Stimulated activated CD8-positive, alpha-beta memory T cell treated with anti-CD3 and anti-CD28 coated beads, Interleukin-2, amount 100 ng/mL, for 48 hours (primary cell): ENCODE data around the gene RAB40A.
"Not testable (repeated sequence)": the region's sequence is repeated elsewhere in the genome, so short reads cannot be mapped to it uniquely, and the experiment has no call there.

Experiments used
- DNase-seq, 2 donors: peaks; one replicate each; pipeline ENCODE4 v3.0.0-alpha.2; 2020; ENCODE audit warnings: low read depth in 2 of 2

RAB40A gene

DNA sequence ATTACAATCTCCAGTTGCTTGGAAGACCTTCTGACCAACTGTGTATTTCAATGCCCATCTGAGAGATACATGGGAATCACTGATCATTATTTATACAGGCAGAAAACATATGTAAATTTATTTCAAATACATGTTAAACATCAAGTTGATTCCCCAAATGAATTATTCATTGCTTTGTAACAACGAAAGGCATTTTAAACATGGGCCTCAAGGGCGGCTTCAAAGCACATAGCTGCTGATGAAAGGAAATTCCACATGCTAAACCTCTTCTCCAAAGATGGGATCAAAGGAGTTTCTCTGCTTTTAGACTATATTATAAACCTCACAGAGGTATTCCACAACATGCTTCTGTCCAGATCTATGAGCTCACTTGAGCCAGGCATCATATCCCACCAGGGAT lies 4.3 kb upstream of the RAB40A start:
- DNase-seq = no peak

GRCh38 chrX:103520386-103520785 lies 1.1 kb upstream of the RAB40A start:
- DNase-seq = no peak

- no peak for DNase-seq
These were observed 718 bp downstream of the RAB40A start for GRCh38 chrX:103518571-103518970.

- no peak for DNase-seq
These were observed 2.0 kb downstream of the RAB40A start for GRCh38 chrX:103517246-103517645.

DNA sequence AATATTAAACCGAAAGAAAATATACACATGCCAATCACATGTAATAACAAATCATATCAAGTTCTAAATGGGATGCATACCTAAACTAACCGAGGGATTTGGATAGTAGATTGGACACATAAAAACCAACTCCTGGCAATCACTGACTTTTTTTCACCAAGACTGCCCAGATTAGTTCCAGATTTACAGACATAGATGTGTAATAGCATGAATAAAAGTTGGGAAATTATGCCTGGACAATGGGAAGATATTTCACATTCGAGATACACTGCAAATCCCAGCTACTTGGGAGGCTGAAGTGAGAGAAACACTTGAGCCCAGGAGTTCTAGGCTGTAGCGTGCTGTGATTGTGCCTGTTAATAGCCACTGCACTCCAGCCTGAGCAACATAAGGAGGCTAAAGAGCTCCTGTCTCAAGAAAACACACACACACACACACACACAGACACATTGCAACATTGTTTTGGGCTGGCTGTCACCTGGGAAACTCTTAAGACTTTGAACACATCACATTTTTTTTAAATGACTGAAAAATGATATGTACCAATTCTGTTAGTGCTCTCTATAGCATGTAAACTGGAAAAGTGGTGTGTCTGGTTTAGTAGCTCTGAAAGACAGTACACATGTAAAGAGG lies 5.7 kb downstream of the RAB40A start:
- DNase-seq = no peak

DNA sequence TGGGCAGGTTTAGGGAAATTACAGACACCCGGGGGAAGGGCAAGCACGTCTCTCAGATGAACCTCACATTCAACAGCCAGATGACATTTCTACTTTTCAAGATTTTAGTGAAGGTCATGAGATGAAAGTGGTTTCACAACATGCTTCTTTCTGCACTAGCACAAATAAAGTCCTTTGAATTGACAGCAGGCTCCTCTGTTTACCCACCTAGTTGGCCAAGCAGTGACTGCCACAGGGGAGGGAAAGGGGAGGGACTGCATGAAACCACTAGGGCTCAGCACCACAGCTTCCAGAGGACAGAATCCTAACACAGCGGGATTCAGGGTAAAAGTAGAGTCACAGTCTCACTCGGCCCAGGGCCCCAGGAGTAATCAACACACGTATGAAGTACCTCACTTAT lies 6.2 kb downstream of the RAB40A start:
- no peak for DNase-seq

DNA sequence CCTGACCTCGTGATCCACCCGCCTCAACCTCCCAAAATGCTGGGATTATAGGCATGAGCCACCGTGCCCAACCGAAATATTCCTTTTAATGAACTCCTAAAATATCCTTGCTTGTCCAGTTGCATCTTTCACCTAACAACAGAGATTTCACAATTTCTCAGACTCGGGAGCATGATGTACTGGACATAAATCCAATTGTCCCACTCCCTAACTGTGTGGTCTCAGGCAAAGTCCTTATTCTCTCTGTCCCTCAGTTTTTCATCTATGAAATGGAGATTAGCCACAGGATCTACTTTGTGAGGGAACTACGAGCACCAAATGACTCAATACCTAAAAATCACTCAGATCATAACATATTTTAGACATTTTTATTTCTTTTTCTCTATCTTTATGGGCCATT lies 9.3 kb downstream of the RAB40A start:
- DNase-seq = no peak

- DNase-seq = no peak
These were observed 15.5 kb downstream of the RAB40A start for GRCh38 chrX:103503853-103504207.

- DNase-seq = no peak
These were observed 16.0 kb downstream of the RAB40A start for GRCh38 chrX:103503163-103503852.

DNA sequence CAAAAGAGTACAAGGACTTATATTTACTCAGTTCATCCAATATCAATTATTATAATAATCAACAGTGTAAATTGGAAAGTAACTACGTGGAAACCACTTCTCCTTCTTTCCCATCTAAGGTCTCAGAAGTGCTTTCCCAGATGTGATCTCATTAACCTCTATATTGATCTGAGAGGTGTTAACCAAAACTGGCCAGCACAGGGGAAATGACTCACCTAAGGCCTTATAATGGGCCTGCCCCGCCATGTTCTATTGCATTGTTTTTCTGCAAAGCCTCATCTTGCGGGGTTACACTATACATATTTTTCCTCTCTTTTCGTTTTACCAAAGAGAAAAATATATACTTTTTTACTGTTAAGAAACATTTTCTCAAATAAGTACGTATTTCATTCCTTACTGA lies 20.5 kb downstream of the RAB40A start:
- no peak for DNase-seq

DNA sequence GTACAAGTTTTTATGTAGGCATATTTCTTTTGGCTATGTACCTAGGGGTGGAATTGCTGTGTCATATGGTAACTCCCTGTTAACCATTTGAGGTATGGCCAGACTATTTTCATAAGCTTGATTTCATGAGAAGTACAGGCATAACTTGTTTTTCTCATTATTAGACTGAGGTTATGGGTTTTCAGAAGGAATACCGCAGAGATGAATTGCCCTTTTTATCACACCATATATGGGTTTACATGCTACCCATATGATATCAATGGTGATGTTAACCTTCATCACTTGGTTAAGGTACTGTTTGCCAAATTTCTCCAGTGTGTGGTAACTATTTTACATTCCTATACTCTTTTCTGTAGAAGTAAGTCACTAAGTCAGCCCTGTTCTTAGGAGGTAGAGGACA lies 23.5 kb downstream of the RAB40A start:
- no peak for DNase-seq

DNA sequence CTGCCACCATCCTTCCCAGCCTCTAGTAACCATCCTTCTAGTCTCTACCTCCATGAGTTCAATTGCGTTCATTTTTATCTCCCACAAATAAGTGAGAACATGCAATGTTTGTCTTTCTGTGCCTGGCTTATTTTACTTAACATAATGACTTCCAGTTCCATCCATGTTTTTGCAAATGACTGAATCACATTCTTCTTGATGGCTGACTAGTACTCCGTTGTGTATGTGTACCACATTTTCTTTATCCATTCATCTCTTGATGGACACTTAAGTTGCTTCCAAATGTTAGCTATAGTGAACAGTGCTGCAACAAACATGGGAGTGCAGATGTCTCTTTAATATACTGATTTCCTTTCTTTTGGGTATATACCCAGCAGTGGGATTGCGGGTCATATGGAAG lies 25.7 kb downstream of the RAB40A start:
- DNase-seq = not testable (repeated sequence)

GRCh38 chrX:103489733-103490132 lies 29.6 kb downstream of the RAB40A start:
- peak in 1 of 2 donors; percentile 29 for DNase-seq

- DNase-seq = no peak
These were observed 30.5 kb downstream of the RAB40A start for GRCh38 chrX:103488794-103489193.

GRCh38 chrX:103488332-103488731 lies 31.0 kb downstream of the RAB40A start:
- DNase-seq = no peak

GRCh38 chrX:103483720-103484119 lies 35.6 kb downstream of the RAB40A start:
- no peak for DNase-seq

GRCh38 chrX:103480526-103480925 lies 38.8 kb downstream of the RAB40A start:
- no peak for DNase-seq

- no peak for DNase-seq
These were observed 41.8 kb downstream of the RAB40A start for GRCh38 chrX:103477496-103477895.

DNA sequence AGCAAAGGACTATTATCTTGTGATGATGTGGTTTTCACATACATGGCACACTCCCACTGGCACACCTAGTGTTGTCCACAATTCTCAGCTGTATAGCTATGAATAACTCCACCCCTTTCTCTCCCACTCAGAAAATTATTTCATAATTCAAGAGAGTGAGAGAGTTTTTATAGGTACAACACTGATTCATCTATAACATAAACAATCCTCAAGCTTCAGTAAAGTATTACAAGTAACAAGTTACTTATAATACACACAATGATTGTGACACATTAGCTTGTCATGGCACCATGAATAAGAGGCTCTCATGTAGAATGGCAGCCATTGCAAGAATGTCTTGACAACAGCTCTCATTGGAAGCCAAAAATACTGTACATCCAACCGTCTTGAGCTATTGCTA lies 43.9 kb downstream of the RAB40A start:
- DNase-seq = no peak

DNA sequence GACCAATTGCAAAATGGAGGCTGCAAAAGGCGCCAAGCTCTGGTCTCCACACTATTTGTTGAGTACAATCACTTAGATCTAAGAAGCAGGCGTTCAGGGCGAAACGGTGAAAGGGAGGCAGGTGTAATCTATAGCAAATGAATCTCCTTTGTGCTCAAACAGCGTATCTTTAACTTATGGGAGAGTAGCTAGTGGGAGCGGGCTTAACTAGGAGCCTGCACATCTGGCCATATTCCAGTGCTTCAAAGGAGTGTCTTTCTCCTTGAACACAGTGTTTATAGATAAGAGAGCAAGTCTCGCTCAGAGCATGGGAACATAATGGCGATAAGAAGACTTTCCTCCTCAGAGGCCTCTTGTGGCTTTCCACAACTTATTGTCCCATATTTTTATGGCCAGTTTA lies 49.3 kb downstream of the RAB40A start:
- DNase-seq = not testable (repeated sequence)

DNA sequence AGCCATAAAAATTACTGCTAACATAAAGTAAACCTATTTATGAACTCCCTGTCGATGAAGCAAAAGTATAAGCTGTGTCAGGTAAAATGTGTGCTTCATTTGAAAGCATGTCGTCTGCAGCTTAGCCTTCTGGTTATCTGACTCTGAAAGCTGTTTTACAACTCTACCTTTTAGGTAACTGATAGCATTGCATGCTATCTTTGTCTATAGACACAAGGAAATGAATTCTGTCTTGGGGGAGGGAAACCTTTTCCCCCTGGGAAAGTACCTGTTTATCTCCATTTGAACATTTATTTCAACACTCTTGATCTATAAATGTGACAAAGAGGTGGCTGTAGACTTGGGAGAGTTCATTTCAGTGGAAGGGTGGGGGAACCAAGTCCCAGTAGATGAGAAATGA lies 51.4 kb downstream of the RAB40A start:
- no peak for DNase-seq

DNA sequence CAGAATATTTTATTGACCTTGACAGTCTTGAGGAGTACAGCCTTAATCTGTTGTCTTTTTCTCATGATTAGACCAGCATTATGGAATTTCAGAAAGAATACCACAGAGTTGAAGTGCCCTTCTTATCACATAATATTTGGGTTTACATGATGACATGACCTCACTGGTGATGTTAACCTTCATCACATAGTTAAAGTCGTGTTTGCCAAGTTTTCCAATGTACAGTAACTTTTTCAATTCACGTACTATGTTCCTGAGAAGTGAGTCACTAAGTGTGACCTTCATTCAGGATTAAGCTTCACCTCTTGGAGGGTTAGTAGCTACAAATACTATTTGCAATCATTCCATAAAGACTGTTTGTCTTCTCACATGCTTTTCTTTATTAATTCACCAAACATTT lies 52.1 kb downstream of the RAB40A start:
- no peak for DNase-seq

- peak; percentile 35 to 59 for DNase-seq
These were observed 54.5 kb downstream of the RAB40A start for GRCh38 chrX:103464774-103465117.
